ENCODE measurements around the gene THEM5.

DNA sequence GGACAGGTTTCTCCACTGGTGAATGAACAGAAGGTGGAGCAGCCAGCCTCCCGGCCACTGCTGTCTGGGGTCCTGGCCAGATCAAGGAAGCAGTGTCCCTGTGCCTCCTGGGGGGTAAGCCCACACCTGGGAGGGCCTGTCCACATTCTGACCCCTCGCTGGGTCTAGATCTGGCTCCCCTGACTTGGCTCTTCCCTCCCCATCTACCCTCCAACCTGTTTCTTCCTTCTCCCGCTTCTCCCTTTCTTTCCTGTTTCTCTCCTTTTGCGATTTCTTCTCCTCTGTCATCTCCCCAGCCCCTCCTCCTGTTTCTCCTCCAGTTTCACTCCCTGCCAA lies 22.3 kb downstream of the THEM5 start:
- TF ChIP-seq, protein P1, sequence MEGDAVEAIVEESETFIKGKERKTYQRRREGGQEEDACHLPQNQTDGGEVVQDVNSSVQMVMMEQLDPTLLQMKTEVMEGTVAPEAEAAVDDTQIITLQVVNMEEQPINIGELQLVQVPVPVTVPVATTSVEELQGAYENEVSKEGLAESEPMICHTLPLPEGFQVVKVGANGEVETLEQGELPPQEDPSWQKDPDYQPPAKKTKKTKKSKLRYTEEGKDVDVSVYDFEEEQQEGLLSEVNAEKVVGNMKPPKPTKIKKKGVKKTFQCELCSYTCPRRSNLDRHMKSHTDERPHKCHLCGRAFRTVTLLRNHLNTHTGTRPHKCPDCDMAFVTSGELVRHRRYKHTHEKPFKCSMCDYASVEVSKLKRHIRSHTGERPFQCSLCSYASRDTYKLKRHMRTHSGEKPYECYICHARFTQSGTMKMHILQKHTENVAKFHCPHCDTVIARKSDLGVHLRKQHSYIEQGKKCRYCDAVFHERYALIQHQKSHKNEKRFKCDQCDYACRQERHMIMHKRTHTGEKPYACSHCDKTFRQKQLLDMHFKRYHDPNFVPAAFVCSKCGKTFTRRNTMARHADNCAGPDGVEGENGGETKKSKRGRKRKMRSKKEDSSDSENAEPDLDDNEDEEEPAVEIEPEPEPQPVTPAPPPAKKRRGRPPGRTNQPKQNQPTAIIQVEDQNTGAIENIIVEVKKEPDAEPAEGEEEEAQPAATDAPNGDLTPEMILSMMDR (IDR thresholded peaks at IDR 0.05), result no peak
- TF ChIP-seq POLR2A (IDR thresholded peaks at IDR 0.05), result no peak

Measured in Peyer's patch (tissue), 4 donors.